ENCODE data around the gene PPFIBP2. TPM values are rescaled to one million over a fixed set of nuclear protein-coding genes. Genes with fewer than 3 reads are reported as not detected.

Gene PPFIBP2
- total and polyA plus RNA-seq, 2 of the 13 experiments (the other 11 are each of a cell fraction or from before 2014, with no cell fraction given), result 15.0 to 52.5 TPM

DNA sequence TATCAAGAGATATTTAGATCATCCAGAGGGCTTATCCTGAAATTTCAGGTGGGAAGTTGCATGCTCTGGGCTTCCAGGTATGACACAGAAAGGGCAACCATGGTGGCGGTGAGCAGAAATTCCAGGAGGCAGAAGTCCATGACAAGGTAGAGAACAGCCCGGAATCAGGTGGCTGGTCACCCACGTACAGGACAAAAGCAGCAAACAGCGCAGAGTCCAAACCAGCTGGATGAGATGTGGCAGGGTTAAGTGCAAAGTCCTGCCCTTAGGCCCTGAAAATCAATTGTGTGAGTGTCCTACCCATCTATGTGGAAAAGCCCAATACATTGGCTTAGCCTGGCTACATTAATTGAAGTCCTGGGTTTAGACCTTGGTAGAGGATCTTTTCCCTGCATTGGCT lies 11.6 kb downstream of the PPFIBP2 start (continued):
- no peak for TF ChIP-seq ZNF850 (CRISPR knock-in tag; conservative IDR thresholded peaks at IDR 0.05)
- TF ChIP-seq, protein P1, sequence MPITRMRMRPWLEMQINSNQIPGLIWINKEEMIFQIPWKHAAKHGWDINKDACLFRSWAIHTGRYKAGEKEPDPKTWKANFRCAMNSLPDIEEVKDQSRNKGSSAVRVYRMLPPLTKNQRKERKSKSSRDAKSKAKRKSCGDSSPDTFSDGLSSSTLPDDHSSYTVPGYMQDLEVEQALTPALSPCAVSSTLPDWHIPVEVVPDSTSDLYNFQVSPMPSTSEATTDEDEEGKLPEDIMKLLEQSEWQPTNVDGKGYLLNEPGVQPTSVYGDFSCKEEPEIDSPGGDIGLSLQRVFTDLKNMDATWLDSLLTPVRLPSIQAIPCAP (CRISPR knock-in tag; IDR thresholded peaks at IDR 0.05; ENCODE audit: low read depth), result no peak
- no peak for TF ChIP-seq HOXD1 (CRISPR knock-in tag; IDR thresholded peaks at IDR 0.05)
- peak; percentile 33; the same call in 1 of the 2 replicates for TF ChIP-seq RXRA (CRISPR knock-in tag; IDR thresholded peaks at IDR 0.05)
- TF ChIP-seq, protein P2, sequence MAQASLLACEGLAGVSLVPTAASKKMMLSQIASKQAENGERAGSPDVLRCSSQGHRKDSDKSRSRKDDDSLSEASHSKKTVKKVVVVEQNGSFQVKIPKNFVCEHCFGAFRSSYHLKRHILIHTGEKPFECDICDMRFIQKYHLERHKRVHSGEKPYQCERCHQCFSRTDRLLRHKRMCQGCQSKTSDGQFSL (CRISPR knock-in tag; IDR thresholded peaks at IDR 0.05), result no peak
- no peak for TF ChIP-seq ARHGAP35 (CRISPR knock-in tag; IDR thresholded peaks at IDR 0.05; ENCODE audit: borderline replicate concordance)
- peak; percentile 59 for TF ChIP-seq KAT8 (CRISPR knock-in tag; IDR thresholded peaks at IDR 0.05)
- peak; percentile 76 for TF ChIP-seq TEAD3 (CRISPR knock-in tag; optimal IDR thresholded peaks at IDR 0.05; ENCODE audit: borderline replicate concordance)
- TF ChIP-seq SUZ12 (IDR thresholded peaks at IDR 0.05; ENCODE audit: low read depth, low read length), result no peak
- TF ChIP-seq, protein P3, sequence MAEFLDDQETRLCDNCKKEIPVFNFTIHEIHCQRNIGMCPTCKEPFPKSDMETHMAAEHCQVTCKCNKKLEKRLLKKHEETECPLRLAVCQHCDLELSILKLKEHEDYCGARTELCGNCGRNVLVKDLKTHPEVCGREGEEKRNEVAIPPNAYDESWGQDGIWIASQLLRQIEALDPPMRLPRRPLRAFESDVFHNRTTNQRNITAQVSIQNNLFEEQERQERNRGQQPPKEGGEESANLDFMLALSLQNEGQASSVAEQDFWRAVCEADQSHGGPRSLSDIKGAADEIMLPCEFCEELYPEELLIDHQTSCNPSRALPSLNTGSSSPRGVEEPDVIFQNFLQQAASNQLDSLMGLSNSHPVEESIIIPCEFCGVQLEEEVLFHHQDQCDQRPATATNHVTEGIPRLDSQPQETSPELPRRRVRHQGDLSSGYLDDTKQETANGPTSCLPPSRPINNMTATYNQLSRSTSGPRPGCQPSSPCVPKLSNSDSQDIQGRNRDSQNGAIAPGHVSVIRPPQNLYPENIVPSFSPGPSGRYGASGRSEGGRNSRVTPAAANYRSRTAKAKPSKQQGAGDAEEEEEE (CRISPR knock-in tag; IDR thresholded peaks at IDR 0.05; ENCODE audit: borderline replicate concordance), result no peak
- peak; percentile 85 for TF ChIP-seq ZNF12 (CRISPR knock-in tag; IDR thresholded peaks at IDR 0.05)
- TF ChIP-seq ZNF382 (CRISPR knock-in tag; IDR thresholded peaks at IDR 0.05; ENCODE audit: borderline replicate concordance), result no peak
- TF ChIP-seq ZKSCAN8 (CRISPR knock-in tag; IDR thresholded peaks at IDR 0.05; ENCODE audit: borderline replicate concordance), result peak; percentile 39; the same call in 1 of the 2 replicates
- TF ChIP-seq ZFX (CRISPR knock-in tag; IDR thresholded peaks at IDR 0.05; ENCODE audit: low read depth), result peak; percentile 68
- TF ChIP-seq, protein P4, sequence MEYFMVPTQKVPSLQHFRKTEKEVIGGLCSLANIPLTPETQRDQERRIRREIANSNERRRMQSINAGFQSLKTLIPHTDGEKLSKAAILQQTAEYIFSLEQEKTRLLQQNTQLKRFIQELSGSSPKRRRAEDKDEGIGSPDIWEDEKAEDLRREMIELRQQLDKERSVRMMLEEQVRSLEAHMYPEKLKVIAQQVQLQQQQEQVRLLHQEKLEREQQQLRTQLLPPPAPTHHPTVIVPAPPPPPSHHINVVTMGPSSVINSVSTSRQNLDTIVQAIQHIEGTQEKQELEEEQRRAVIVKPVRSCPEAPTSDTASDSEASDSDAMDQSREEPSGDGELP (IDR thresholded peaks at IDR 0.05; ENCODE audit: borderline replicate concordance, low read depth), result peak; percentile 92
- TF ChIP-seq, protein P5, sequence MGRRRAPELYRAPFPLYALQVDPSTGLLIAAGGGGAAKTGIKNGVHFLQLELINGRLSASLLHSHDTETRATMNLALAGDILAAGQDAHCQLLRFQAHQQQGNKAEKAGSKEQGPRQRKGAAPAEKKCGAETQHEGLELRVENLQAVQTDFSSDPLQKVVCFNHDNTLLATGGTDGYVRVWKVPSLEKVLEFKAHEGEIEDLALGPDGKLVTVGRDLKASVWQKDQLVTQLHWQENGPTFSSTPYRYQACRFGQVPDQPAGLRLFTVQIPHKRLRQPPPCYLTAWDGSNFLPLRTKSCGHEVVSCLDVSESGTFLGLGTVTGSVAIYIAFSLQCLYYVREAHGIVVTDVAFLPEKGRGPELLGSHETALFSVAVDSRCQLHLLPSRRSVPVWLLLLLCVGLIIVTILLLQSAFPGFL (CRISPR knock-in tag; IDR thresholded peaks at IDR 0.05), result no peak
- no peak for TF ChIP-seq POLR2G (IDR thresholded peaks at IDR 0.05; ENCODE audit: low read depth, low read length)
- TF ChIP-seq KDM5A (IDR thresholded peaks at IDR 0.05; ENCODE audit: borderline replicate concordance, low read length), result no peak
- TF ChIP-seq, protein P6, sequence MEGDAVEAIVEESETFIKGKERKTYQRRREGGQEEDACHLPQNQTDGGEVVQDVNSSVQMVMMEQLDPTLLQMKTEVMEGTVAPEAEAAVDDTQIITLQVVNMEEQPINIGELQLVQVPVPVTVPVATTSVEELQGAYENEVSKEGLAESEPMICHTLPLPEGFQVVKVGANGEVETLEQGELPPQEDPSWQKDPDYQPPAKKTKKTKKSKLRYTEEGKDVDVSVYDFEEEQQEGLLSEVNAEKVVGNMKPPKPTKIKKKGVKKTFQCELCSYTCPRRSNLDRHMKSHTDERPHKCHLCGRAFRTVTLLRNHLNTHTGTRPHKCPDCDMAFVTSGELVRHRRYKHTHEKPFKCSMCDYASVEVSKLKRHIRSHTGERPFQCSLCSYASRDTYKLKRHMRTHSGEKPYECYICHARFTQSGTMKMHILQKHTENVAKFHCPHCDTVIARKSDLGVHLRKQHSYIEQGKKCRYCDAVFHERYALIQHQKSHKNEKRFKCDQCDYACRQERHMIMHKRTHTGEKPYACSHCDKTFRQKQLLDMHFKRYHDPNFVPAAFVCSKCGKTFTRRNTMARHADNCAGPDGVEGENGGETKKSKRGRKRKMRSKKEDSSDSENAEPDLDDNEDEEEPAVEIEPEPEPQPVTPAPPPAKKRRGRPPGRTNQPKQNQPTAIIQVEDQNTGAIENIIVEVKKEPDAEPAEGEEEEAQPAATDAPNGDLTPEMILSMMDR (CRISPR knock-in tag; IDR thresholded peaks at IDR 0.05), result peak; percentile 28; the same call in 1 of the 2 replicates
- TF ChIP-seq ZNF121 (CRISPR knock-in tag; IDR thresholded peaks at IDR 0.05), result no peak
- no peak for TF ChIP-seq ZNF749 (CRISPR knock-in tag; IDR thresholded peaks at IDR 0.05; ENCODE audit: borderline replicate concordance)
- no peak for TF ChIP-seq BRD4 (CRISPR knock-in tag; IDR thresholded peaks at IDR 0.05)
- TF ChIP-seq, protein P7, sequence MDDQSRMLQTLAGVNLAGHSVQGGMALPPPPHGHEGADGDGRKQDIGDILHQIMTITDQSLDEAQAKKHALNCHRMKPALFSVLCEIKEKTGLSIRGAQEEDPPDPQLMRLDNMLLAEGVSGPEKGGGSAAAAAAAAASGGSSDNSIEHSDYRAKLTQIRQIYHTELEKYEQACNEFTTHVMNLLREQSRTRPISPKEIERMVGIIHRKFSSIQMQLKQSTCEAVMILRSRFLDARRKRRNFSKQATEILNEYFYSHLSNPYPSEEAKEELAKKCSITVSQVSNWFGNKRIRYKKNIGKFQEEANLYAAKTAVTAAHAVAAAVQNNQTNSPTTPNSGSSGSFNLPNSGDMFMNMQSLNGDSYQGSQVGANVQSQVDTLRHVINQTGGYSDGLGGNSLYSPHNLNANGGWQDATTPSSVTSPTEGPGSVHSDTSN (CRISPR knock-in tag; IDR thresholded peaks at IDR 0.05; ENCODE audit: borderline replicate concordance), result no peak
- no peak for TF ChIP-seq MBD4 (IDR thresholded peaks at IDR 0.05; ENCODE audit: borderline replicate concordance, low read length)
